Esophagus squamous epithelium (tissue), 4 donors: ENCODE data around the gene PAGE2B.

Experiments
- POLR2A ChIP-seq, 4 donors: fragments of 450-650 bp; IDR thresholded peaks; one replicate each; pipeline ENCODE4 v1.6.1; 2017; ENCODE audit warnings: antibody characterized with exemption in 4 of 4, mild to moderate bottlenecking in 4 of 4, moderate library complexity in 3 of 4
- TF ChIP-seq, protein P1 (sequence below), 6 experiments: fragments of 450-650 bp in 4 of 6; fragments of 200-600 bp in 2 of 6; sonication (generic) in 2 of 6; IDR thresholded peaks; one replicate each; pipeline ENCODE4 v1.5.1; 2016 to 2019; ENCODE audit warnings: antibody characterized with exemption in 6 of 6, mild to moderate bottlenecking in 4 of 6, moderate library complexity in 4 of 6

GRCh38 chrX:55099162-55099561 lies 24.3 kb downstream of the PAGE2B start:
- no peak for TF ChIP-seq POLR2A (IDR thresholded peaks at IDR 0.05)
- TF ChIP-seq, protein P1, sequence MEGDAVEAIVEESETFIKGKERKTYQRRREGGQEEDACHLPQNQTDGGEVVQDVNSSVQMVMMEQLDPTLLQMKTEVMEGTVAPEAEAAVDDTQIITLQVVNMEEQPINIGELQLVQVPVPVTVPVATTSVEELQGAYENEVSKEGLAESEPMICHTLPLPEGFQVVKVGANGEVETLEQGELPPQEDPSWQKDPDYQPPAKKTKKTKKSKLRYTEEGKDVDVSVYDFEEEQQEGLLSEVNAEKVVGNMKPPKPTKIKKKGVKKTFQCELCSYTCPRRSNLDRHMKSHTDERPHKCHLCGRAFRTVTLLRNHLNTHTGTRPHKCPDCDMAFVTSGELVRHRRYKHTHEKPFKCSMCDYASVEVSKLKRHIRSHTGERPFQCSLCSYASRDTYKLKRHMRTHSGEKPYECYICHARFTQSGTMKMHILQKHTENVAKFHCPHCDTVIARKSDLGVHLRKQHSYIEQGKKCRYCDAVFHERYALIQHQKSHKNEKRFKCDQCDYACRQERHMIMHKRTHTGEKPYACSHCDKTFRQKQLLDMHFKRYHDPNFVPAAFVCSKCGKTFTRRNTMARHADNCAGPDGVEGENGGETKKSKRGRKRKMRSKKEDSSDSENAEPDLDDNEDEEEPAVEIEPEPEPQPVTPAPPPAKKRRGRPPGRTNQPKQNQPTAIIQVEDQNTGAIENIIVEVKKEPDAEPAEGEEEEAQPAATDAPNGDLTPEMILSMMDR (IDR thresholded peaks at IDR 0.05), result no peak
